Measurements from ENCODE around the gene UAP1L1.

GRCh38 chr9:137053944-137054931 is 23.1 kb upstream of the UAP1L1 start, which contains the start of gene ENTPD2:
- TF ChIP-seq, protein P1, sequence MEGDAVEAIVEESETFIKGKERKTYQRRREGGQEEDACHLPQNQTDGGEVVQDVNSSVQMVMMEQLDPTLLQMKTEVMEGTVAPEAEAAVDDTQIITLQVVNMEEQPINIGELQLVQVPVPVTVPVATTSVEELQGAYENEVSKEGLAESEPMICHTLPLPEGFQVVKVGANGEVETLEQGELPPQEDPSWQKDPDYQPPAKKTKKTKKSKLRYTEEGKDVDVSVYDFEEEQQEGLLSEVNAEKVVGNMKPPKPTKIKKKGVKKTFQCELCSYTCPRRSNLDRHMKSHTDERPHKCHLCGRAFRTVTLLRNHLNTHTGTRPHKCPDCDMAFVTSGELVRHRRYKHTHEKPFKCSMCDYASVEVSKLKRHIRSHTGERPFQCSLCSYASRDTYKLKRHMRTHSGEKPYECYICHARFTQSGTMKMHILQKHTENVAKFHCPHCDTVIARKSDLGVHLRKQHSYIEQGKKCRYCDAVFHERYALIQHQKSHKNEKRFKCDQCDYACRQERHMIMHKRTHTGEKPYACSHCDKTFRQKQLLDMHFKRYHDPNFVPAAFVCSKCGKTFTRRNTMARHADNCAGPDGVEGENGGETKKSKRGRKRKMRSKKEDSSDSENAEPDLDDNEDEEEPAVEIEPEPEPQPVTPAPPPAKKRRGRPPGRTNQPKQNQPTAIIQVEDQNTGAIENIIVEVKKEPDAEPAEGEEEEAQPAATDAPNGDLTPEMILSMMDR (IDR thresholded peaks at IDR 0.05), result no peak
- no peak for TF ChIP-seq POLR2A (IDR thresholded peaks at IDR 0.05)
